ENCODE measurements around the gene NEAT1. TPM values are rescaled to one million over a fixed set of nuclear protein-coding genes. Genes with fewer than 3 reads are reported as not detected.

Gene NEAT1
- total RNA-seq, 2 experiments from 2014 or later: 525 to 618 TPM

GRCh38 chr11:65417702-65418430 lies 4.7 kb upstream of the NEAT1 start:
- CTCF ChIA-PET: interaction anchor here (0.9 to 16.5 kb wide), 15 partner anchors 12 to 123 kb away, joined by 3 to 489 read pairs (median 11); partner anchors contain the start of genes FRMD8 and MALAT1
- DNase-seq: peak; percentile 72
- no peak for ATAC-seq
- peaks cover 51% of the 10 kb centered on the region for H3K4me1 Mint-ChIP-seq
- no peaks in the 10 kb centered on the region for H3K9me3 Mint-ChIP-seq (ENCODE audit: low read depth)
- H3K27ac Mint-ChIP-seq: peak overlapping the region; percentile 98
- peak overlapping the region; percentile 78 for H3K4me3 Mint-ChIP-seq
- H3K36me3 Mint-ChIP-seq: peaks cover 8% of the 10 kb centered on the region
- H3K27me3 Mint-ChIP-seq: peaks cover under 1% of the 10 kb centered on the region

GRCh38 chr11:65418431-65418680 lies 4.2 kb upstream of the NEAT1 start:
- peak overlapping the region; percentile 94 for H3K4me3 Mint-ChIP-seq
- H3K27me3 Mint-ChIP-seq: peaks cover 2% of the 10 kb centered on the region
- CTCF ChIA-PET: interaction anchor here (1.5 to 16.5 kb wide), 7 partner anchors 12 to 122 kb away, joined by 4 to 489 read pairs (median 24); partner anchors contain the start of gene MALAT1
- peak overlapping the region; percentile 98 for H3K27ac Mint-ChIP-seq
- H3K4me1 Mint-ChIP-seq: peaks cover 53% of the 10 kb centered on the region
- DNase-seq (no peak), ATAC-seq (peak; percentile 0)
- no peaks in the 10 kb centered on the region for H3K9me3 Mint-ChIP-seq (ENCODE audit: low read depth)
- peaks cover 10% of the 10 kb centered on the region for H3K36me3 Mint-ChIP-seq

- Mint-ChIP-seq H3K27ac (peak overlapping the region; percentile 98), H3K27me3 (peaks cover 2% of the 10 kb centered on the region), H3K4me3 (peak overlapping the region; percentile 94), H3K4me1 (peaks cover 53% of the 10 kb centered on the region), H3K9me3 (ENCODE audit: low read depth) (no peaks in the 10 kb centered on the region), H3K36me3 (peaks cover 15% of the 10 kb centered on the region)
- DNase-seq (peak; percentile 98), ATAC-seq (peak; percentile 42)
- CTCF ChIA-PET: interaction anchor here (0.9 to 16.5 kb wide), 8 partner anchors 11 to 122 kb away, joined by 3 to 489 read pairs (median 14); partner anchors contain the start of gene MALAT1
These were observed 3.7 kb upstream of the NEAT1 start for GRCh38 chr11:65418681-65419459.

GRCh38 chr11:65419460-65419771 lies 3.2 kb upstream of the NEAT1 start:
- peaks cover 53% of the 10 kb centered on the region for H3K4me1 Mint-ChIP-seq
- DNase-seq (no peak), ATAC-seq (no peak)
- no peaks in the 10 kb centered on the region for H3K9me3 Mint-ChIP-seq (ENCODE audit: low read depth)
- peaks cover 2% of the 10 kb centered on the region for H3K27me3 Mint-ChIP-seq
- H3K4me3 Mint-ChIP-seq: peak overlapping the region; percentile 94
- peak overlapping the region; percentile 98 for H3K27ac Mint-ChIP-seq
- CTCF ChIA-PET: interaction anchor here (0.9 to 16.5 kb wide), 10 partner anchors 13 to 169 kb away, joined by 3 to 489 read pairs (median 4); partner anchors contain the start of gene MALAT1
- peaks cover 20% of the 10 kb centered on the region for H3K36me3 Mint-ChIP-seq

GRCh38 chr11:65419772-65420481 lies 2.7 kb upstream of the NEAT1 start:
- peaks cover 25% of the 10 kb centered on the region for H3K36me3 Mint-ChIP-seq
- ATAC-seq (no peak), DNase-seq (peak; percentile 79)
- CTCF ChIA-PET: interaction anchor here (0.9 to 16.5 kb wide), 11 partner anchors 10 to 169 kb away, joined by 3 to 489 read pairs (median 5); partner anchors contain the start of gene MALAT1
- peak overlapping the region; percentile 98 for H3K27ac Mint-ChIP-seq
- peak overlapping the region; percentile 94 for H3K4me3 Mint-ChIP-seq
- no peaks in the 10 kb centered on the region for H3K9me3 Mint-ChIP-seq (ENCODE audit: low read depth)
- peaks cover 52% of the 10 kb centered on the region for H3K4me1 Mint-ChIP-seq
- H3K27me3 Mint-ChIP-seq: peaks cover 2% of the 10 kb centered on the region

- Mint-ChIP-seq H3K27me3 (peaks cover 2% of the 10 kb centered on the region), H3K9me3 (ENCODE audit: low read depth) (no peaks in the 10 kb centered on the region), H3K36me3 (peaks cover 31% of the 10 kb centered on the region), H3K4me1 (peaks cover 52% of the 10 kb centered on the region), H3K27ac (peak overlapping the region; percentile 98), H3K4me3 (peak overlapping the region; percentile 94)
- CTCF ChIA-PET: interaction anchor here (0.9 to 16.5 kb wide), 8 partner anchors 10 to 168 kb away, joined by 3 to 489 read pairs (median 5); partner anchors contain the start of gene MALAT1
- DNase-seq (no peak), ATAC-seq (no peak)
These were observed 2.1 kb upstream of the NEAT1 start for GRCh38 chr11:65420506-65420905.

GRCh38 chr11:65420979-65421793 lies 1.4 kb upstream of the NEAT1 start:
- H3K27ac Mint-ChIP-seq: peak overlapping the region; percentile 98
- peaks cover 2% of the 10 kb centered on the region for H3K27me3 Mint-ChIP-seq
- DNase-seq (peak; percentile 96), ATAC-seq (peak; percentile 38)
- H3K9me3 Mint-ChIP-seq (ENCODE audit: low read depth): no peaks in the 10 kb centered on the region
- CTCF ChIA-PET: interaction anchor here (0.7 to 16.5 kb wide), 6 partner anchors 9 to 91 kb away, joined by 3 to 489 read pairs (median 5); partner anchors contain the start of genes MALAT1 and SLC25A45
- H3K36me3 Mint-ChIP-seq: peaks cover 37% of the 10 kb centered on the region
- H3K4me1 Mint-ChIP-seq: peaks cover 47% of the 10 kb centered on the region
- peak overlapping the region; percentile 94 for H3K4me3 Mint-ChIP-seq

GRCh38 chr11:65421794-65422632 lies 585 bp upstream of the NEAT1 start:
- ATAC-seq (peak; percentile 5), DNase-seq (peak; percentile 97)
- Mint-ChIP-seq H3K36me3 (peaks cover 46% of the 10 kb centered on the region), H3K9me3 (ENCODE audit: low read depth) (no peaks in the 10 kb centered on the region), H3K4me3 (peak overlapping the region; percentile 94), H3K27me3 (peaks cover 2% of the 10 kb centered on the region), H3K4me1 (peaks cover 47% of the 10 kb centered on the region), H3K27ac (peak overlapping the region; percentile 98)
- CTCF ChIA-PET: interaction anchor here (0.9 to 16.5 kb wide), 5 partner anchors 8 to 92 kb away, joined by 3 to 489 read pairs (median 5); partner anchors contain the start of genes FRMD8, MALAT1 and SLC25A45

GRCh38 chr11:65423516-65424204 lies 1.1 kb downstream of the NEAT1 start:
- DNase-seq: peak; percentile 65
- Mint-ChIP-seq H3K27me3 (peaks cover 2% of the 10 kb centered on the region), H3K36me3 (peaks cover 59% of the 10 kb centered on the region), H3K9me3 (ENCODE audit: low read depth) (no peaks in the 10 kb centered on the region), H3K4me3 (peak overlapping the region; percentile 94), H3K27ac (peak overlapping the region; percentile 98), H3K4me1 (peaks cover 48% of the 10 kb centered on the region)
- ATAC-seq: no peak
- CTCF ChIA-PET: interaction anchor here (0.8 to 16.5 kb wide), 7 partner anchors 9 to 102 kb away, joined by 3 to 489 read pairs (median 3); partner anchors contain the start of genes DPF2, FRMD8, MALAT1 and SCYL1

- Mint-ChIP-seq H3K27me3 (peaks cover 2% of the 10 kb centered on the region), H3K4me3 (peak overlapping the region; percentile 94), H3K9me3 (ENCODE audit: low read depth) (no peaks in the 10 kb centered on the region), H3K4me1 (peaks cover 49% of the 10 kb centered on the region), H3K27ac (peak overlapping the region; percentile 98), H3K36me3 (peaks cover 63% of the 10 kb centered on the region)
- no peak for ATAC-seq
- CTCF ChIA-PET: interaction anchor here (0.6 to 16.5 kb wide), 10 partner anchors 8 to 101 kb away, joined by 3 to 489 read pairs (median 3); partner anchors contain the start of genes DPF2, FRMD8, MALAT1 and SCYL1
- peak; percentile 77 for DNase-seq
These were observed 1.9 kb downstream of the NEAT1 start for GRCh38 chr11:65424205-65425104.

Data from activated CD8-positive, alpha-beta memory T cell treated with anti-CD3 and anti-CD28 coated beads, Interleukin-2, amount 10 ng/mL, durations not matched to agents 7 days and 5 days (primary cell).